ENCODE results near the gene BRME1.

Gene BRME1

DNA sequence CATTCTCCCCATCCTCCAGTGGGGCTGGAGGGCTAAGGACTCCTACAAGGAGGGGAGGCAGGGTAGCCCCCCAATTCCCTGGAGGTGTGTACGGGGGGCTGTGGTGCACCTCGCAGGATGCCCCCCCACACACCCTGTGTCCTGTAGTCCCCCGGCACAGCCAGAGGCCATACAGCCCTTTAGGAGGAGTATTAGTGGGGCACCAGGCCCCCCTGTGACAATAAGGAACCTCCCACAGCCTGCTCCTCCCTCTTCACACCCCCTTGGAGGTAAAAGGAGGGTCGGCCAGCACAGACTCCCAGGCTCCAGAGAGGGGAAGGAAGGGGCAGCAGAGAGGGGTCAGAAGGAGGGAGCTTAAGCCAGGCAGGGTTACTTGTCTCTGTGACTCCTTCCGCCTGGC lies 29.1 kb downstream of the BRME1 start, which contains the start of gene NANOS3:
TSS of gene NANOS3 (plus strand) at position 301 of the 400 bp plus-strand sequence. CDS start 115 bp downstream, outside the sequence.
- Histone ChIP-seq H3F3A (ENCODE audit: insufficient read depth) (no peaks in the 10 kb centered on the region), H3K27me3 (ENCODE audit: low read length) (no peaks in the 10 kb centered on the region), H3K9me3 (ENCODE audit: insufficient read depth, low read length) (no peaks in the 10 kb centered on the region), H2AFZ (ENCODE audit: low read depth, low read length, severe bottlenecking) (no peak within 1 kb of the TSS), H3K27ac (ENCODE audit: low read depth, low read length) (no peak within 1 kb of the TSS), H3K4me3 (ENCODE audit: insufficient read depth, low read length, poor library complexity, severe bottlenecking) (no peak within 1 kb of the TSS), H3K4me2 (ENCODE audit: low read depth, low read length, poor library complexity, severe bottlenecking) (no peak within 1 kb of the TSS), H3K9ac (ENCODE audit: low read length) (no peak within 1 kb of the TSS), H3K9me2 (replicated peaks; ENCODE audit: insufficient read depth, low read length) (no peaks in the 10 kb centered on the region), H3K36me3 (ENCODE audit: low read length) (no peaks in the 10 kb centered on the region), H3K79me2 (ENCODE audit: insufficient read depth, low read length) (no peaks in the 10 kb centered on the region), H4K20me1 (ENCODE audit: low read depth, low read length) (no peaks in the 10 kb centered on the region)
- TF ChIP-seq, protein P1, sequence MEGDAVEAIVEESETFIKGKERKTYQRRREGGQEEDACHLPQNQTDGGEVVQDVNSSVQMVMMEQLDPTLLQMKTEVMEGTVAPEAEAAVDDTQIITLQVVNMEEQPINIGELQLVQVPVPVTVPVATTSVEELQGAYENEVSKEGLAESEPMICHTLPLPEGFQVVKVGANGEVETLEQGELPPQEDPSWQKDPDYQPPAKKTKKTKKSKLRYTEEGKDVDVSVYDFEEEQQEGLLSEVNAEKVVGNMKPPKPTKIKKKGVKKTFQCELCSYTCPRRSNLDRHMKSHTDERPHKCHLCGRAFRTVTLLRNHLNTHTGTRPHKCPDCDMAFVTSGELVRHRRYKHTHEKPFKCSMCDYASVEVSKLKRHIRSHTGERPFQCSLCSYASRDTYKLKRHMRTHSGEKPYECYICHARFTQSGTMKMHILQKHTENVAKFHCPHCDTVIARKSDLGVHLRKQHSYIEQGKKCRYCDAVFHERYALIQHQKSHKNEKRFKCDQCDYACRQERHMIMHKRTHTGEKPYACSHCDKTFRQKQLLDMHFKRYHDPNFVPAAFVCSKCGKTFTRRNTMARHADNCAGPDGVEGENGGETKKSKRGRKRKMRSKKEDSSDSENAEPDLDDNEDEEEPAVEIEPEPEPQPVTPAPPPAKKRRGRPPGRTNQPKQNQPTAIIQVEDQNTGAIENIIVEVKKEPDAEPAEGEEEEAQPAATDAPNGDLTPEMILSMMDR (IDR thresholded peaks at IDR 0.05; ENCODE audit: insufficient read depth, low read length, poor library complexity, severe bottlenecking), result no peak
- no peak for TF ChIP-seq EZH2phosphoT487 (conservative IDR thresholded peaks at IDR 0.05; ENCODE audit: low read length)

DNA sequence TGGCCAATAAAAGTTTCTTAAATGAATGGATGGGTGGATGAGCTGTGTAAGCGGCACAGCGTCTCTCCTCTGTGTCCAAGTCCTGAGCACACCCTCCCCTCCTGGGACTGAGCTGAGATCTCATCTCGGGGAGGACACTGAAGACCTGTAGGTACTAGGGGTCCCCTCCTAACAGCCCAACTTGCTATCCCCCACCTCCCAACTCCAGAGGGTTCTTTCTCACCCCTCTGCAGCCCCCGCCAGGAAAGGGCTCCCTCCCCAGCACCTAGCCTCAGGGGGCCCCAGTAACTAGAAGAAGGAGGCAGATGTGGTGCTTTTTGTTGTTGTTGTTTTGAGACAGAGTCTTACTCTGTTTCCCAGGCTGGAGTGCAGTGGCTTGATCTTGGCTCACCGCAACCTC lies 30.1 kb downstream of the BRME1 start:
- Histone ChIP-seq H3K4me3 (ENCODE audit: insufficient read depth, low read length, poor library complexity, severe bottlenecking) (no peak overlapping the region), H3K9ac (ENCODE audit: low read length) (no peak overlapping the region), H4K20me1 (ENCODE audit: low read depth, low read length) (no peaks in the 10 kb centered on the region), H3K27me3 (ENCODE audit: low read length) (no peaks in the 10 kb centered on the region), H3K9me3 (ENCODE audit: insufficient read depth, low read length) (no peaks in the 10 kb centered on the region), H3K4me2 (ENCODE audit: low read depth, low read length, poor library complexity, severe bottlenecking) (no peak overlapping the region), H2AFZ (ENCODE audit: low read depth, low read length, severe bottlenecking) (no peak overlapping the region), H3K9me2 (replicated peaks; ENCODE audit: insufficient read depth, low read length) (no peaks in the 10 kb centered on the region), H3K79me2 (ENCODE audit: insufficient read depth, low read length) (no peaks in the 10 kb centered on the region), H3K36me3 (ENCODE audit: low read length) (no peaks in the 10 kb centered on the region), H3F3A (ENCODE audit: insufficient read depth) (no peaks in the 10 kb centered on the region), H3K27ac (ENCODE audit: low read depth, low read length) (no peak overlapping the region)
- TF ChIP-seq EZH2phosphoT487 (conservative IDR thresholded peaks at IDR 0.05; ENCODE audit: low read length), result no peak
- TF ChIP-seq, protein P1 (IDR thresholded peaks at IDR 0.05; ENCODE audit: insufficient read depth, low read length, poor library complexity, severe bottlenecking), result no peak

DNA sequence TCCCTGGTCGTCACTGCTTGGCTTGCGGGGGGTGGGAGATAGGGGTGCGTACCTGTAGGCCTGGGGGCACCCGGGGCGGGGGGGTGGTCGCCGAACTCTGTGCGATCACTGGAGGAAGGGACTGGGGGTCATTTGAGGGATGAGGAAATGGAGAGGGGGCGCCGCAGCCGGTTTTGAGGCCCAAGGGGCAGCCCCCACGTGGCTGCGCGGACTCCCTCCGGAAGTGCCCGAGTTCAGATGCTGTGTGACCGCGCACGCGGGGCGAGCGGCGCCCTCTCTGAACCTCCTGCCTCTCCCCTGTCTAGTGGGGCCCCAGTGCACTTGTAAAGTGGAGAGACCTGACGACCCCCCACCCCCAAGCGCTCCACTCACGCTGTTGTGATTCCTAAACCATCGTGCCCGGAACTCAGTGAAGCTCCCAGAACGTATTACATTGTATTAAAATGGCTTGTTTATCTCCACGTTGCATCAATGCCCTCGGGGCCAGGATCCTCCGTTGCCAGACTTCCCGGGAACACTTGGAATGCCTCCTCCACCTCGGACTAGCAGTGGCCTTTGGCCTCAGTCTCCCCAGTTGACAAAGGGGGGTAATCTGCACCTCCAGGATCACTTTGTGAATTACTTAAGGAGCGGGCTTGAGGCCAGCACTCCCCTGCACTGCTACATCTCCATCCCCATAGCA lies 31.9 kb downstream of the BRME1 start:
- Histone ChIP-seq H3K9me3 (ENCODE audit: insufficient read depth, low read length) (no peaks in the 10 kb centered on the region), H3K27ac (ENCODE audit: low read depth, low read length) (no peak overlapping the region), H3K9me2 (replicated peaks; ENCODE audit: insufficient read depth, low read length) (no peaks in the 10 kb centered on the region), H3K36me3 (ENCODE audit: low read length) (no peaks in the 10 kb centered on the region), H3K9ac (ENCODE audit: low read length) (no peak overlapping the region), H4K20me1 (ENCODE audit: low read depth, low read length) (no peaks in the 10 kb centered on the region), H3K4me2 (ENCODE audit: low read depth, low read length, poor library complexity, severe bottlenecking) (no peak overlapping the region), H3K4me3 (ENCODE audit: insufficient read depth, low read length, poor library complexity, severe bottlenecking) (no peak overlapping the region), H3F3A (ENCODE audit: insufficient read depth) (no peaks in the 10 kb centered on the region), H3K27me3 (ENCODE audit: low read length) (no peaks in the 10 kb centered on the region), H3K79me2 (ENCODE audit: insufficient read depth, low read length) (no peaks in the 10 kb centered on the region), H2AFZ (ENCODE audit: low read depth, low read length, severe bottlenecking) (no peak overlapping the region)
- TF ChIP-seq, protein P1 (IDR thresholded peaks at IDR 0.05; ENCODE audit: insufficient read depth, low read length, poor library complexity, severe bottlenecking), result no peak
